Activated effector memory CD4-positive, alpha-beta T cell treated with anti-CD3 and anti-CD28 coated beads, Interleukin-2, amount 50 U/mL, for 16 hours (primary cell): ENCODE measurements around the gene PDCD7.
"Not testable (repeated sequence)": the region's sequence is repeated elsewhere in the genome, so short reads cannot be mapped to it uniquely, and the experiment has no call there.

Experiments
- DNase-seq: peaks from one replicate; pipeline ENCODE4 v3.0.0-alpha.2; 2020

Gene PDCD7

DNA sequence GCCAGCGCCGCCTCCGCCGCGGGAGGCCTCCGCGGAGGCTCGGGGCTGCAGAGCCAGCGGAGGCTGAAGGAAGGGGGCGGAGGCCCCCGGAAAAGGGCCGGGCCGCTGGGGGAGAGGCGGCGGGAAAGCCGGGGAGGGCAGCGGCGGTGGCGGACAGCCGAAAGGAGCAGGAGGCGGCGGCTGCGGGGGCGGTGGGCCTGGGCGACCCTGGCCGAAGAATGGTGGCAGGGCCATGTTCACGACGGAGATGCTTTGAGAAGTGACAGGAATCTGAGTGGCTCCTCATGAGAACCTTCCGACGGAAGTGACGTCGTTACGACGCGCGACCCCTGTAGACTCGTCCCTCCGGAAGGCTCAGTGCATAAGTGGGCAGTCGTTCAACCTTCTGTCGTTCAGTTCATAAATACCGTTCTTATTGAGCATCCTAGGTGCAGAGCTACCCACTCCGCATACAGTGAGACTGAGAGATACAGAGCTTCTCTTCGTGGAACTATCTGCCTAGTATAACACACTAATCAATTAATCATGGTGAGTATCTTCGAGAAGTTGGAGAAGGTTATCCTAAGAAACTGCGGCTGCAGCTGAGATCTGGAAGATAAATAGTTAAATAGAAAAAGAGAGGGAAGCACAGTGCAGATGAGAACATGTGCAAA, at the start of gene PDCD7:
PDCD7 (minus strand) TSS at position 261 of the 653 bp plus-strand sequence; CDS start at position 234, 27 bp downstream.
- peak; percentile 92 for DNase-seq

GRCh38 chr15:65182538-65182937, 48.9 kb upstream of the PDCD7 start:
- no peak for DNase-seq

GRCh38 chr15:65181582-65182353, 48.2 kb upstream of the PDCD7 start:
- not testable (repeated sequence) for DNase-seq

DNA sequence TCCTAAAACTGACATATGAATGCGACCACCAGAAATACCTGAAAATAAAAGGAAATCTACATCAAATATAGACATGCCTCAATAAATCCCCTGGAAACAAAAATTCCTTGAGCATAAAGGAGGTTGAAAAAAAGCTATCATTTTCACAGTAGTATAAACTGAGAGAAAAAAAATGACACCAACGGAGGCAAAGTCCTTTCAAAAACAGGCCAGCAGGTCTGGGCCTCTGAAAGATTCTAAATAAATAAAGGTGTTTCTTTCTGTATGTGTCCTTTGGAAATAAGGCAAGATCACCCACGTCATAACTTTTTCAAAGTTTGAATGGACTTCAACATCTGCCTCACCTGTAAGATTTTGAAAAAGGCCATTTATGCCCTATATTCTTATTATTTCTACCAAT, 46.6 kb upstream of the PDCD7 start:
- DNase-seq: no peak

DNA sequence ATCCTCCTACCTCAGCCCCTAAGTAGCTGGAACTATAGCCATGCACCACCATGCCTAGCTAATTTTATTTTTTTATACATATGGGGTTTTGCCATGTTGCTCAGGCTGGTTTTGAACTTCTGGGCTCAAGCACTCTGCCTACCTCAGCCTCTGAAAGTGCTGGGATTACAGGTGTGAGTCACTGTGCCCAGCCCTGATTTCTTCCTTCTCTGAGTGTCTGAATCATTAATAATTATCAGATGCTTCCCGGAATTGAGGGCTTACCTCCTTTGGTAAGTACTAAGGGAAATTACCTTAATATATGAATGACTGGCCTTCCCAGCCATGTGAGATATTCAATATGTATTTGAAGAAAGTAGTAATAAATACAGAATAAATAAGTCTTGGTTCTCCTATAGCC, 44.3 kb upstream of the PDCD7 start:
- no peak for DNase-seq

DNA sequence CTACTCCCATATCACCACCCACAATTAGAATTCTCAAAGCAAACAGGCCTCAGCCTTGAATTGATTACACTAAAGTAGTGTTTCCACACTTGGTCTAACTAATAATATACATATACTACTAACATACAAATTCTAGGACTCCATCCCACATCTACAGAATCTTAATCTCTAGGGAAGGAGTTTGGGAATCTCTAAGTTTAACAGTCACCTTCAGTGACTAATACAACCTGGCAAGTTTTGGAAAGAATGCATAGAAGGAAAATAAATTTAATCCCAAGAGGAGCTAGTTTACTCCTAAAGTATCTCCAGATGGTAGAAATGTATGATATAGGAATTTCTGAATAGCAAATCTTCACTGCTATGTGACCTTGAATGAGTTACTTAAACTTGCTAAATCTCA, 42.4 kb upstream of the PDCD7 start:
- no peak for DNase-seq

DNA sequence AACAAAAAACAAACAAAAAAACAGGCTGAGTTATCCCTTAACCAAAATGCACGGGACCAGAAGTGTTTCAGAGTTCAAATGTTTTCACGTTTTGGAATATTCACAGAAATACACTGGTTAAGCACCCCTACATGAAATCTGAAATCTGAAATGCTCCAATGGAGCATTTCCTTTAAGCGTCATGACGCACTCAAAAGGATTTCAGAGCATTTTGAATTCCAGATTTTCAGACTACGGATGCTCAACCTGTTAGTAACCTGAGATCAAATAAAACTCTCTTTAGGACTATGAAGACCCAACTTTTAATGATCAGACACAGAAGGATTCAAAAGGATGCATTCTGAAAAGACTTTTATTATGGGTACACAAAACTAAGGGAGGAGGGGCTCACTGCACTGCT, 41.9 kb upstream of the PDCD7 start:
- DNase-seq: no peak

GRCh38 chr15:65174509-65174908, 40.9 kb upstream of the PDCD7 start:
- no peak for DNase-seq

DNA sequence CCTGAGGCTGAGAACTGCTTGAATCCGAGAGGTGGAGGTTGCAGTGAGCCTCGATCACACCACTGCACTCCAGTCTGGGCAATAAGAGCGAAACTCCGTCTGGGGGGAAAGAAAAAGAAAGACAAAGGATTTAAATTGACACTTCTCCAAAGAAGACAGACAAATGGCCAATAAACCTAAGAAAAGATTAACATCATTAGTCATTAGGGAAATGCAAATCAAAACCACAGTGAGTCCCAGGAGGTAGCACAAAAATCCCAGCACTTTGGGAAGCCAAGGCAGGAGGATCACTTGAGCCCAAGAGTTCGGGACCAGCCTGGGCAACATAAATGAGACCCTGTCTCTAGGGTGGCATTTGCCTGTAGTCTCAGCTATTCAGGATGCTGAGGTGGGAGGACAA, 38.9 kb upstream of the PDCD7 start:
- DNase-seq: no peak

DNA sequence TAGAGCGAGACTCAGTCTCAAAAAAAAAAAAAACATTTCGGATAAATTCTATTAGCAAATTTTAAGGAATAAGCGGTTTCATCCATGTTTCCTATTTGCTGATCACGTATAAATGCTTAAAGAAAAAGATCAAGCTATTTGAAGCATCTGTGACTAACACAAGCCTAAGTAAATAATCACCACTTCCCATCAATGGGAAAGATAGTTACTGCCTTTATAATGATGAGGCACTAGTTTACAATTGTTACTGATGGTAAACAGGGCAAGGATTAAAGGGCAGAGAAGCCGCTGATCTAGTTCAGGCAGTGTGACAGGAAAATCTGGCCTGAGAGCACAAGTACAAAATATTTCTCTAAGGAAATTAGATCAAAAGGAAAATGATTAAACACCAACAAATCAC, 37.8 kb upstream of the PDCD7 start:
- DNase-seq: no peak

DNA sequence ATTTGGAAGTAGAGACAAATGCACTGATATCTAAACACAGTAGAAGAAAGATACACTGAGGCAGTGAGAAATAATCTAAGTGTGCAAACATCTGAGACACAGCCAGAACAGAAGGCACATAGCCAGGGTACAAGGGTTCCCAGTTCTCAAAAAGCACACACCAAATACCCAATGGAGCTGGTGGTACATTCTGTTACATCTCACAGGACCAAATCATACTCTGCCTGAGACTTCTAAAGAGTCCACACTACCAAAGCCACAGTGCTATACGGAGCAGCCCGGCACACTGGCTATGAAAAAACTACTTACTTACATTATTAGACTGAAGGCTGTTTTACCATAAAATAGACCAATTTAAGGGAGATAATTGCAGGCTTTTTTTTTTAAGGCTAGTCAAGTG, 32.3 kb upstream of the PDCD7 start:
- no peak for DNase-seq

DNA sequence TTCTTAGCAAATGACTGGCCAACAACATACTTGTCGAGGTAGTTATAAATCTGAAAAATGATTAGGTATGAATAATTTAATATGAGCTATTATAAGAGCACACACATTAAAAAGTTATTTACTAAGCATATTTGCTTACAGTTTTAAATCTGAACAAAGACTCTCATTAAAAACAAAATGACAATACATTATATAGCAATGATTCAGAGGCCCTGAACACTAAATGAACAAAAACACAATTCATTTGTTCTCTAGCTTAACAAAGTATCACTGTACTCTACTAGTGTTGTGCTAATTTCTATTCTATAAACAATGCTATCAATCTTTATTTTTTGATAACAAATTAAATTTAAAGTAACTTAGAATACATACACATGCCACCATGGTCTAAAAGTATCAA, 30.5 kb upstream of the PDCD7 start:
- DNase-seq: no peak

DNA sequence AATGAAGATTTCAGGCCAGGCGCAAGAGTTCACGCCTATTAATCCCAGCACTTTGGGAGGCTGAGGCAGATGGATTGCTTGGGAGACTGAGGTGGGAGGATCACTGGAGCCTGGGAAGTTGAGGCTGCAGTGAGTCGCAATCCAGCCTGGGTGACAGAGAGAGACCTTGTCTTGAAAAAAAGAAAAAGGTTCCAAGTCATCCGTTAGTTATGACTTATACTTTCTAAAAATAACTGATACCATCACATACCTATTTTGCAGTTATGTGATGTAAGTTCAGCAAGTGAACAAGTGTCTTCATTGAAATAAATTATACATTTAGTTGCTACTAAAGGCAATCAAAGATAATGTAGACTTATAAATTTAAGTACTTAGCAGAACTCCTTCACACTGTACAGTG, 29.4 kb upstream of the PDCD7 start:
- DNase-seq: no peak

GRCh38 chr15:65156692-65157091, 23.1 kb upstream of the PDCD7 start:
- no peak for DNase-seq

DNA sequence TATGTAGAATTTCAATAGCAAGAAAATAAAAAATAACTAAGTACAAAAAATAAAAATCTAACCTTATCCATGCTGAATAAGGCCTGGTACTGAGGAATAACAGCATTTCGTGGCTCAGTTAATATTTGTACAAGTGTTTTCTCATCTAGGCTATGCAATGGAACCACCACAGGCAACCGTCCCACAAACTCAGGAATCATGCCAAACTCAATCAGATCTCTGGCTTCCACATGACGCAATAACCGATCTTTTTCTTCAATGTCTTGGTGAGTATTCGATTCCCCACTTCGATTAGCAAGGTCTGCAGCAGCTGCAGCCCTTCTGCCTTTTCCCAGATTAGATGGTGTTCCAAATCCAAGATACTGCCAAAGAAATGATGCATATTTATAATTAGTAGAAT, 21.1 kb upstream of the PDCD7 start:
- DNase-seq: no peak

DNA sequence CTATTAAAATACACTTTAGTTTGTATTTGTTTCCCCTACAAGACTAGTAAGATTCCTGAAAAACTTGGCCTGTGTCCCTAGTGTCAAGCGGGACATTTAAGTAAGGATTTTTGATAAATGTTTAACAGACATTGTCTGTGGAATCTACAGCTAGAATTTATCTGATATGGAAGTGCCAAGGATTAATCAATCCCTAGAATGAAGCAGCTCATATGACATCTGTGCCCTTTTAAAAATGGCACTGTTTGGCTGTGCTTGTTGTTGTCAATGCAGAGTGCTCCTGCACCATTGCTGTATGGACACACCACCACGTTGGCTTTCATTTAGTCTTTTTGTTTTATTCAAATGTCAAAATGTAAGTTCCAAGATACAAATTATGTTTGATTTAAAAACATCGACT, 14.3 kb upstream of the PDCD7 start:
- no peak for DNase-seq

- DNase-seq: no peak
Observed at GRCh38 chr15:65146438-65146837, 12.8 kb upstream of the PDCD7 start.

- not testable (repeated sequence) for DNase-seq
Observed at GRCh38 chr15:65138631-65139030, 5.0 kb upstream of the PDCD7 start.

DNA sequence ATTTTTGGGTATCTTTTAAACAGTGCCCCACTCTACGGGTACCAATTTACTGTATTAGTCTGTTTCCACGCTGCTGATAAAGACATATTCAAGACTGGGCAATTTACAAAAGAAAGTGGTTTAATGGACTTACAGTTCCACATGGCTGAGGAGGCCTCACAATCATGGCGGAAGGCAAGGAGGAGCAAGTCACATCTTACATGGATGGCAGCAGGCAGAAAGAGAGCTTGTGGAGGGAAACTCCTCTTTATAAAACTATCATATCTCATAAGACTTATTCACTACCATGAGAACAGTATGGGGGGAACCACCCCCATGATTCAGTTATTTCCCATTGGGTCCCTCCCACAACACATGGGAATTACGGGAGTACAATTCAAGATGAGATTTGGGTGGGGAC, 4.3 kb upstream of the PDCD7 start:
- not testable (repeated sequence) for DNase-seq

GRCh38 chr15:65137089-65137488, 3.5 kb upstream of the PDCD7 start:
- DNase-seq: not testable (repeated sequence)

DNA sequence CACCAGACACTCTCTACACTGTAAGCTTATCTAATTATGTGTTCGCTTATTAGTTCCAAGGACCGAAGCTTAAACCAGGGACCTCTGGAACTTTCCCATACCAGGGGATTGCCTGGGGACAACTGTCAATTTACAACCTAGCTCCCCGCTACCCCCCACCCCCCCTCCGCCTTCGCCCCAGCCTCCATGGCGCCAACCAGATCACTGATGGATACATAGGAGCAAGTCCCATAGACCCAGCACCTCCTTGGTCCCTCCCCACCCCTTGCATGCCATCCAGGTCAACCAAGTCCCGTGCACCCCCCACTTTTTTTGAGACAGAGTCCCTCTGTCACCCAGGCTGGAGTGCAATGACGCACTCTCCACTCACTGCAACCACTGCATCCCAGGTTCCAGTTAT, 930 bp upstream of the PDCD7 start:
- no peak for DNase-seq

DNA sequence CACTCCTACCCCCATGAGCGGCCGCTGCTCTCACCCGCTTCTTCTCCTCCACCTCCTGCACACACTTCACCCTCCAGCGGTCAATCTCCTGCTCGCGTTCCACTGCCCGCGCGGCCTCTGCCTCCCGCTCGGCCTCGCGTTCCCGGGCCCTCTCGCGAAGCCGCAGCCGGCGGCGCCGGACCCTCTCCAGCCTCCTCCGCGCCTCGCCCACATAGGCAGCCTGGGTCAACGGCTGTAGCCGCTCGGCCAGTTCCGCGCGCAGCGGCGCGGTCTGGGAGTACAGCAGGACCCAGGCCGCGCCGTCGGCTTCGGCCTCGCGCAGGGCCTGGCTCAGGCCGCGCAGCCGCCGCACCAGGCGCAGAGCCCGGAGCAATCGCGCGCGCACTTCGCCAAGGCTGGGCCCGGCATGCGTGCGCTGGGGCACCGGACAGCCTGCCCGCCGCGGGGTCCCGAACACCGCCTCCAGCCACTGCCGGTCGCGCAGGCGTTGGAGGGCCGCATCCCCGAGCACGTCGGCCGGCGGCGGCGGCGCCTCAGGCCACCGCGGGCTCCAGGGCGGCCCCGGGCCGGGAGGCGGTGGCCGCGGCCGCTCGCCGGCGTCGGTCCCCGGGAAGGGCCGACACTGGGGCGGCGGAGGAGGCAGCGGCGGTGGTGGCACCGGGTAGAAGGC, 595 bp downstream of the PDCD7 start:
- DNase-seq: peak; percentile 71

- no peak for DNase-seq
Observed at GRCh38 chr15:65130941-65131340, 2.7 kb downstream of the PDCD7 start.

- DNase-seq: no peak
Observed at GRCh38 chr15:65115542-65115941, 18.1 kb downstream of the PDCD7 start.
